IMR-90 (cell line): Measurements from ENCODE around the gene TUBB6. TPM values are rescaled to one million over a fixed set of nuclear protein-coding genes. Genes with fewer than 3 reads are reported as not detected.

Experiments
- ATAC-seq: fragments of 200-7000 bp; cut with Tn5 transposase; 2 replicates; pipeline ENCODE4 v1.9.1; 2020; ENCODE audit warnings: low read depth, mild to moderate bottlenecking, moderate library complexity
- BruUV-seq: library from RNA; stranded (reverse); fragments of 400-500 nt; replicated peaks from 2 replicates; lab custom pipeline; 2021; lab: Mats Ljungman, UMichigan
- CTCF ChIA-PET: fragments of 300-600 bp; formaldehyde crosslinking; extraction: SDS; loops from one replicate; lab custom pipeline; 2021; ENCODE audit warnings: antibody characterized with exemption; lab: Yijun Ruan, JAX
- POLR2A ChIA-PET: fragments of 300-600 bp; sonication (Branson Sonifier 250); formaldehyde crosslinking; loops from one replicate; lab custom pipeline; 2022; ENCODE audit warnings: antibody characterized with exemption; ENCODE audit not compliant: unreplicated experiment; lab: Charles Lee
- DNase-seq: peaks from one replicate; pipeline ENCODE4 v3.0.0; 2013
- H2AFZ ChIP-seq: replicated peaks from 2 replicates; pipeline ENCODE3; 2013; ENCODE audit warnings: low read length, mild to moderate bottlenecking; ENCODE audit not compliant: poor library complexity
- H2AK5ac ChIP-seq: 2 replicates; pipeline ENCODE4 v1.6.1; 2013; ENCODE audit warnings: low read depth, low read length, inconsistent platforms
- H2AK9ac ChIP-seq: replicated peaks from 2 replicates; pipeline ENCODE3; 2013; ENCODE audit warnings: mild to moderate bottlenecking, low read depth, low read length, moderate library complexity; ENCODE audit not compliant: poor library complexity
- H2BK120ac ChIP-seq: 2 replicates; pipeline ENCODE4 v1.6.1; 2013; ENCODE audit warnings: low read depth, low read length, inconsistent platforms
- H2BK15ac ChIP-seq: 3 replicates; pipeline ENCODE4 v1.6.1; 2013; ENCODE audit warnings: low read depth, low read length, inconsistent platforms
- H2BK20ac ChIP-seq: 2 replicates; pipeline ENCODE4 v1.6.1; 2013; ENCODE audit warnings: low read depth, mild to moderate bottlenecking, inconsistent platforms, low read length, moderate library complexity
- H2BK5ac ChIP-seq: 2 replicates; pipeline ENCODE4 v1.6.1; 2013; ENCODE audit warnings: mild to moderate bottlenecking, low read depth, low read length, inconsistent platforms; ENCODE audit not compliant: poor library complexity, severe bottlenecking
- H3K14ac ChIP-seq: replicated peaks from 2 replicates; pipeline ENCODE4 v1.6.1; 2013; ENCODE audit warnings: low read depth, low read length, inconsistent platforms
- H3K18ac ChIP-seq: 2 replicates; pipeline ENCODE4 v1.6.1; 2013; ENCODE audit warnings: low read depth, low read length, control low read depth
- H3K23ac ChIP-seq: 2 replicates; pipeline ENCODE4 v1.6.1; 2013; ENCODE audit warnings: low read depth, low read length, inconsistent platforms
- H3K27ac ChIP-seq: 2 replicates; pipeline ENCODE4 v1.5.1; 2013; ENCODE audit warnings: mild to moderate bottlenecking, control low read depth, low read length; ENCODE audit not compliant: insufficient read depth
- H3K27me3 ChIP-seq: 2 replicates; pipeline ENCODE4 v1.6.1; 2013; ENCODE audit warnings: low read length; ENCODE audit not compliant: control insufficient read depth, insufficient read depth
- H3K36me3 ChIP-seq: 2 replicates; pipeline ENCODE4 v1.6.1; 2013; ENCODE audit warnings: low read length, mixed read lengths; ENCODE audit not compliant: control insufficient read depth, insufficient read depth
- H3K4ac ChIP-seq: 2 replicates; pipeline ENCODE4 v1.6.1; 2013; ENCODE audit warnings: low read depth, low read length, inconsistent platforms
- H3K4me1 ChIP-seq: 2 replicates; pipeline ENCODE4 v1.6.1; 2013; ENCODE audit warnings: low read length, mixed read lengths; ENCODE audit not compliant: control insufficient read depth, insufficient read depth
- H3K4me2 ChIP-seq: 2 replicates; pipeline ENCODE4 v1.6.1; 2013; ENCODE audit warnings: low read depth, mild to moderate bottlenecking, control low read depth, low read length, moderate library complexity
- H3K4me3 ChIP-seq: 2 replicates; pipeline ENCODE4 v1.5.1; 2013; ENCODE audit warnings: low read depth, mild to moderate bottlenecking, control low read depth, low read length, moderate library complexity; ENCODE audit not compliant: insufficient read depth
- H3K56ac ChIP-seq: 2 replicates; pipeline ENCODE4 v1.6.1; 2013; ENCODE audit warnings: low read length, inconsistent platforms; ENCODE audit not compliant: insufficient read depth; ENCODE audit errors: extremely low read depth
- H3K79me1 ChIP-seq, 2 experiments: 2 replicates each; pipeline ENCODE4 v1.6.1; 2013; ENCODE audit warnings: low read length in 2 of 2, inconsistent platforms in 1 of 2, low read depth in 1 of 2
- H3K9ac ChIP-seq: 2 replicates; pipeline ENCODE4 v1.6.1; 2013; ENCODE audit warnings: low read depth, low read length, control low read depth
- H3K9me1 ChIP-seq: 2 replicates; pipeline ENCODE4 v1.6.1; 2013; ENCODE audit warnings: low read length, inconsistent platforms; ENCODE audit not compliant: insufficient read depth
- H3K9me3 ChIP-seq: 2 replicates; pipeline ENCODE4 v1.6.1; 2013; ENCODE audit warnings: low read length; ENCODE audit not compliant: control insufficient read depth, insufficient read depth
- H4K20me1 ChIP-seq: 2 replicates; pipeline ENCODE4 v1.6.1; 2013; ENCODE audit warnings: low read length, inconsistent platforms; ENCODE audit not compliant: insufficient read depth
- H4K5ac ChIP-seq: 2 replicates; pipeline ENCODE4 v1.6.1; 2013; ENCODE audit warnings: mild to moderate bottlenecking, low read depth, low read length, control low read depth
- H4K8ac ChIP-seq, 2 experiments: 2 replicates each; pipeline ENCODE4 v1.6.1; 2013; ENCODE audit warnings: low read depth in 2 of 2, low read length in 2 of 2, control low read depth in 1 of 2, inconsistent platforms in 1 of 2
- H4K91ac ChIP-seq: 2 replicates; pipeline ENCODE4 v1.6.1; 2013; ENCODE audit warnings: low read depth, low read length, inconsistent platforms; ENCODE audit not compliant: insufficient read depth
- CEBPB ChIP-seq: IDR thresholded peaks from 2 replicates; pipeline ENCODE4 v1.6.1; 2012; ENCODE audit warnings: low read depth, low read length, improper control_type of control experiment
- MAFK ChIP-seq: IDR thresholded peaks from 2 replicates; pipeline ENCODE4 v1.6.1; 2012; ENCODE audit warnings: low read depth, low read length, improper control_type of control experiment
- RFX5 ChIP-seq: IDR thresholded peaks from 2 replicates; pipeline ENCODE4 v1.8.0; 2012; ENCODE audit warnings: low read depth, mild to moderate bottlenecking, low read length, moderate library complexity
- WGBS, 2 experiments: methylation state at CpG; one replicate each; pipeline versions ENCODE4 v1.1.5 to v1.1.7; 2013; ENCODE audit warnings: missing lambda C conversion rate in 2 of 2; ENCODE audit not compliant: insufficient read length in 1 of 2; ENCODE audit errors: extremely low coverage in 2 of 2; 5-methylcytosine and 5-hydroxymethylcytosine counted together
- dilution Hi-C: fragments of 300-500 bp; cut with HindIII; formaldehyde crosslinking; loops from one replicate; pipeline ENCODE4 v1.14.3; 2018; ENCODE audit warnings: low sequenced_read_pairs; ENCODE audit not compliant: unreplicated experiment
- in situ Hi-C: fragments of 300-500 bp; cut with MboI; formaldehyde crosslinking; loops from 3 replicates; pipeline ENCODE4 v1.14.3; 2019; ENCODE audit warnings: low sequenced_read_pairs, inconsistent platforms, mixed read lengths
- intact Hi-C: fragments of 100-400 bp; cut with micrococcal nuclease; formaldehyde crosslinking; loops from 2 replicates; pipeline ENCODE4 v1.10.0; 2022
- polyA plus RNA-seq, 3 experiments: library from polyadenylated mRNA; depleted of rRNA; stranded (reverse); fragments of >200 nt; gene quantifications; 2 replicates each; pipeline ENCODE4 v1.2.3, GENCODE V29; 2012; ENCODE audit warnings: low replicate concordance in 1 of 3
- total RNA-seq: library from RNA; depleted of rRNA; stranded (reverse); fragments of >200 nt; gene quantifications from 2 replicates; pipeline ENCODE4 v1.2.3, GENCODE V29; 2012

TUBB6 gene
- total and polyA plus RNA-seq, 2 of the 4 experiments (the other 2 are of a cell fraction): 927 to 1,040 TPM

- in situ Hi-C loops (no loop called here), intact Hi-C loops (no loop called here), dilution Hi-C loops (no loop called here)
- Histone ChIP-seq H3K79me1 (peaks cover 17 to 50% of the 10 kb centered on the region in 2 experiments; a peak in 3 of 4 replicates), H2BK15ac (no peak overlapping the region), H3K18ac (no peak overlapping the region), H3K4me3 (no peak overlapping the region), H3K14ac (no peak overlapping the region), H2BK120ac (no peak overlapping the region), H3K4me1 (no peaks in the 10 kb centered on the region), H3K27ac (no peak overlapping the region), H2BK5ac (no peak overlapping the region), H3K27me3 (no peaks in the 10 kb centered on the region), H3K9me3 (no peaks in the 10 kb centered on the region), H3K4ac (no peak overlapping the region), H4K20me1 (peaks cover 3% of the 10 kb centered on the region; the same call in 1 of the 2 replicates), H4K5ac (no peak overlapping the region), H4K8ac (no peak overlapping the region), H2AK9ac (no peak overlapping the region), H3K23ac (no peak overlapping the region), H2BK20ac (no peak overlapping the region), H3K36me3 (peaks cover 35% of the 10 kb centered on the region), H3K9me1 (peaks cover 17% of the 10 kb centered on the region), H3K56ac (no peak overlapping the region), H3K4me2 (no peak overlapping the region), H2AK5ac (no peak overlapping the region), H3K9ac (no peak overlapping the region), H2AFZ (no peak overlapping the region), H4K91ac (no peak overlapping the region)
- ChIA-PET CTCF (no interaction called here), POLR2A (no interaction called here)
- TF ChIP-seq RFX5 (no peak), CEBPB (no peak), MAFK (0 out of 2 replicates have a peak, but pooled peaks have one; percentile 9)
- BruUV-seq: no TSS peak
- ATAC-seq: no peak
- 96% methylated on average over 3 of the region's 11 CpGs; no CpG with 5 or more reads in 1 of the 2 experiments for WGBS, 2 experiments
- no peak for DNase-seq
These were observed 54.6 kb downstream of the TUBB6 start for GRCh38 chr18:12362473-12363174.
